GM18502 (cell line): ENCODE measurements around the gene AGAP4.
"Not testable (repeated sequence)": the region's sequence is repeated elsewhere in the genome, so short reads cannot be mapped to it uniquely, and the experiment has no call there.

ENCODE experiments used
- ATAC-seq: cut with Tn5 transposase; IDR thresholded peaks from one replicate; pipeline ENCODE4 v1.9.1; 2021; ENCODE audit warnings: mild to moderate bottlenecking; ENCODE audit not compliant: unreplicated experiment, poor library complexity

AGAP4 gene

GRCh38 chr10:45794761-45795160, 52.5 kb downstream of the AGAP4 start:
- not testable (repeated sequence) for ATAC-seq

GRCh38 chr10:45790694-45791426, 56.4 kb downstream of the AGAP4 start:
- ATAC-seq = not testable (repeated sequence)

- ATAC-seq = not testable (repeated sequence)
Measured at GRCh38 chr10:45789991-45790390, 57.3 kb downstream of the AGAP4 start.

- not testable (repeated sequence) for ATAC-seq
Measured at GRCh38 chr10:45787212-45787741, 60.0 kb downstream of the AGAP4 start.

- ATAC-seq = not testable (repeated sequence)
Measured at GRCh38 chr10:45786217-45786616, 61.1 kb downstream of the AGAP4 start.
